CD14-positive monocyte (primary cell): ENCODE data around the gene WNT7B. TPM values are rescaled to one million over a fixed set of nuclear protein-coding genes. Genes with fewer than 3 reads are reported as not detected.

Experiments
- DNase-seq, 3 donors: peaks; one replicate each; pipeline ENCODE4 v3.0.0-alpha.2; 2011 to 2022
- H2AFZ ChIP-seq: 2 replicates; pipeline ENCODE4 v1.6.0; 2012; ENCODE audit warnings: mild to moderate bottlenecking, low read depth, low read length, inconsistent platforms; ENCODE audit not compliant: insufficient read depth, poor library complexity, severe bottlenecking
- H3K27ac ChIP-seq, 2 donors: 1 replicate in 1 of 2; 2 replicates in 1 of 2; pipeline ENCODE4 v1.5.1; 2012 to 2013; ENCODE audit warnings: low read length in 2 of 2, control low read depth in 1 of 2, inconsistent platforms in 1 of 2, low read depth in 1 of 2, mild to moderate bottlenecking in 1 of 2
- H3K27me3 ChIP-seq, 2 donors: one replicate each; pipeline versions ENCODE4 v1.6.0 to v1.6.1; 2011 to 2013; ENCODE audit warnings: low read length in 2 of 2; ENCODE audit not compliant: control insufficient read depth in 2 of 2, insufficient read depth in 2 of 2
- H3K36me3 ChIP-seq, 2 donors: replicated peaks in 1 of 2; 1 replicate in 1 of 2; 2 replicates in 1 of 2; pipeline versions ENCODE4 v1.5.1 to v1.6.1; 2012 to 2013; ENCODE audit warnings: low read length in 2 of 2, control low read depth in 1 of 2, inconsistent platforms in 1 of 2, mild to moderate bottlenecking in 1 of 2; ENCODE audit not compliant: insufficient read depth in 2 of 2, control insufficient read depth in 1 of 2
- H3K4me1 ChIP-seq, 2 donors: 1 replicate in 1 of 2; 2 replicates in 1 of 2; pipeline versions ENCODE4 v1.5.1 to v1.6.1; 2012 to 2013; ENCODE audit warnings: low read length in 2 of 2, control low read depth in 1 of 2, inconsistent platforms in 1 of 2, mild to moderate bottlenecking in 1 of 2, moderate library complexity in 1 of 2; ENCODE audit not compliant: insufficient read depth in 2 of 2, control insufficient read depth in 1 of 2
- H3K4me2 ChIP-seq: replicated peaks from 2 replicates; pipeline ENCODE3; 2012; ENCODE audit warnings: low read length, moderate library complexity, mild to moderate bottlenecking; ENCODE audit not compliant: poor library complexity, severe bottlenecking; ENCODE audit errors: extremely low read depth
- H3K4me3 ChIP-seq, 3 experiments: fragments of 200-600 bp in 1 of 3; sonication (generic) in 1 of 3; replicated peaks in 1 of 3; 1 replicate in 2 of 3; 2 replicates in 1 of 3; pipeline ENCODE4 v1.5.1; 2011 to 2013; ENCODE audit warnings: low read length in 3 of 3, mild to moderate bottlenecking in 3 of 3, control low read depth in 2 of 3, low read depth in 2 of 3, inconsistent platforms in 1 of 3, moderate library complexity in 1 of 3
- H3K79me2 ChIP-seq: 2 replicates; pipeline ENCODE4 v1.6.0; 2012; ENCODE audit warnings: mild to moderate bottlenecking, control low read depth, inconsistent platforms, low read length, moderate library complexity; ENCODE audit not compliant: insufficient read depth
- H3K9ac ChIP-seq: 2 replicates; pipeline ENCODE4 v1.6.0; 2017; ENCODE audit warnings: low read length, mild to moderate bottlenecking; ENCODE audit not compliant: insufficient read depth, poor library complexity, severe bottlenecking
- H3K9me3 ChIP-seq, 2 donors: replicated peaks in 1 of 2; 1 replicate in 1 of 2; 2 replicates in 1 of 2; pipeline versions ENCODE4 v1.5.1 to v1.6.1; 2012 to 2013; ENCODE audit warnings: low read length in 2 of 2, control low read depth in 1 of 2; ENCODE audit not compliant: control insufficient read depth in 1 of 2, insufficient read depth in 1 of 2
- H4K20me1 ChIP-seq: 2 replicates; pipeline ENCODE4 v1.6.0; 2012; ENCODE audit warnings: mild to moderate bottlenecking, low read length, control low read depth, moderate library complexity; ENCODE audit not compliant: insufficient read depth
- H3K27ac Mint-ChIP-seq, 7 donors: one replicate each; pipeline ENCODE4 v1.8.0; 2020; ENCODE audit warnings: mild to moderate bottlenecking in 7 of 7, mixed read lengths in 7 of 7, moderate library complexity in 6 of 7, inconsistent platforms in 2 of 7
- H3K27me3 Mint-ChIP-seq, 3 donors: one replicate each; pipeline ENCODE4 v1.8.0; 2021 to 2022; ENCODE audit warnings: low read depth in 3 of 3, mild to moderate bottlenecking in 3 of 3, mixed read lengths in 3 of 3, moderate library complexity in 3 of 3, inconsistent platforms in 1 of 3
- H3K36me3 Mint-ChIP-seq, 2 donors: one replicate each; pipeline ENCODE4 v1.8.0; 2020; ENCODE audit warnings: mixed read lengths in 2 of 2, inconsistent platforms in 1 of 2, mild to moderate bottlenecking in 1 of 2
- H3K4me1 Mint-ChIP-seq: one replicate; pipeline ENCODE4 v1.8.0; 2020; ENCODE audit warnings: mild to moderate bottlenecking, mixed read lengths
- H3K4me3 Mint-ChIP-seq, 2 donors: one replicate each; pipeline ENCODE4 v1.8.0; 2020; ENCODE audit warnings: mild to moderate bottlenecking in 2 of 2, mixed read lengths in 2 of 2, moderate library complexity in 1 of 2
- H3K9me3 Mint-ChIP-seq, 7 donors: one replicate each; pipeline ENCODE4 v1.8.0; 2020 to 2022; ENCODE audit warnings: mixed read lengths in 7 of 7, mild to moderate bottlenecking in 6 of 7, moderate library complexity in 6 of 7, inconsistent platforms in 2 of 7
- WGBS: methylation state at CpG from one replicate; pipeline ENCODE4 v1.1.5; 2013; ENCODE audit warnings: missing lambda C conversion rate; ENCODE audit not compliant: insufficient coverage; 5-methylcytosine and 5-hydroxymethylcytosine counted together
- intact Hi-C, 2 donors: fragments of 100-400 bp; cut with micrococcal nuclease; formaldehyde crosslinking; loops; one replicate each; pipeline versions ENCODE4 v1.15.0 to v1.15.1; 2023
- polyA plus RNA-seq, 3 donors: library from polyadenylated mRNA; depleted of rRNA in 1 of 3; unstranded in 2 of 3; stranded (reverse) in 1 of 3; fragments of 300-500 nt in 2 of 3; fragments of >200 nt in 1 of 3; fragmentation: Illumina TruSeq in 2 of 3; gene quantifications; 1 replicate in 2 of 3; 2 replicates in 1 of 3; pipeline ENCODE4 v1.2.3, GENCODE V29; 2012 to 2021
- TF ChIP-seq, protein P1 (sequence below): fragments of 200-600 bp; IDR thresholded peaks from one replicate; pipeline ENCODE4 v1.8.0; 2022; ENCODE audit warnings: antibody characterized with exemption, mild to moderate bottlenecking

Gene WNT7B
- polyA plus RNA-seq, 3 donors, result not detected

DNA sequence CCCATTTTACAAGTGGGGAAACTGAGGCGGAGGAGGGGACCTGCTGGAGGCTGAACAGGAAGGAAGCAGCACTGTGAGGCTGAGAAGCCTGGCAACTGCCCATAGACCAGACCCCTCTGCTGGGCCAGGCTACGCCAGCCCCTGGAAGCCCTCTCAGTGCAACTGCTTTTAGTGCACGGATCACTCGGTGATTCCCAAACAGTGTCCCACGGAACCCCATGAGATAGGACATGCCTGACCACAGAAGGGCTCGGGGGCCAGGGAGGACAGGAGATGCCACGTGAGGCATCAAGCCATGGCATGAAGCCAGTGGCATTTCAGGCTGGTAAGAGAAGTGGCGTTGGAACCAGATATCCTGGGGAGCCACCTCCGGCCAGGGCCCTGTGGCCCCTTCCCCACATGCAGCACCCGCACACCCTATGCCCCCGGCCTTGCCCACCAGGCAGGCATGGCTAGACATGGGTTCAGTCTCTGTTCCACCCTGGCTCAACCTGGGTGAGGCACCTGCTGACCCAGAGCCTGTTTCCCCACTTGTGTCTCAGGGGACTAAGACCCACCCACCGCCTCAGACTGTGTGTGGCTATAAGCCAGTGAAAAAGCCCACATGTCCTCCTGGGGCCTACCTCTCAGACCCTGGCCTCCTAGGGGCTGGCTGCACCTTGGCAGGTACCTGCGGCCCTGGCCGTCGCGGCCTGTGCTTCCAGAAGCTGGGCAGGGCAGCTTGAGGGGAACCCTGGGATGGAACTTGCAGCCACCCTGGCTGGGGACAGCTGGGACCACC lies 84.1 kb downstream of the WNT7B start:
- Mint-ChIP-seq H3K4me1 (peaks cover 3% of the 10 kb centered on the region), H3K4me3 (no peak overlapping the region), H3K36me3 (no peaks in the 10 kb centered on the region), H3K9me3 (peaks cover 0 to 8% (median 0%) of the 10 kb centered on the region in 7 donors), H3K27ac (no peak overlapping the region), H3K27me3 (peaks cover 19 to 49% (median 33%) of the 10 kb centered on the region in 3 donors)
- H2AFZ ChIP-seq, result no peak overlapping the region
- H4K20me1 ChIP-seq, result no peaks in the 10 kb centered on the region
- TF ChIP-seq, protein P1, sequence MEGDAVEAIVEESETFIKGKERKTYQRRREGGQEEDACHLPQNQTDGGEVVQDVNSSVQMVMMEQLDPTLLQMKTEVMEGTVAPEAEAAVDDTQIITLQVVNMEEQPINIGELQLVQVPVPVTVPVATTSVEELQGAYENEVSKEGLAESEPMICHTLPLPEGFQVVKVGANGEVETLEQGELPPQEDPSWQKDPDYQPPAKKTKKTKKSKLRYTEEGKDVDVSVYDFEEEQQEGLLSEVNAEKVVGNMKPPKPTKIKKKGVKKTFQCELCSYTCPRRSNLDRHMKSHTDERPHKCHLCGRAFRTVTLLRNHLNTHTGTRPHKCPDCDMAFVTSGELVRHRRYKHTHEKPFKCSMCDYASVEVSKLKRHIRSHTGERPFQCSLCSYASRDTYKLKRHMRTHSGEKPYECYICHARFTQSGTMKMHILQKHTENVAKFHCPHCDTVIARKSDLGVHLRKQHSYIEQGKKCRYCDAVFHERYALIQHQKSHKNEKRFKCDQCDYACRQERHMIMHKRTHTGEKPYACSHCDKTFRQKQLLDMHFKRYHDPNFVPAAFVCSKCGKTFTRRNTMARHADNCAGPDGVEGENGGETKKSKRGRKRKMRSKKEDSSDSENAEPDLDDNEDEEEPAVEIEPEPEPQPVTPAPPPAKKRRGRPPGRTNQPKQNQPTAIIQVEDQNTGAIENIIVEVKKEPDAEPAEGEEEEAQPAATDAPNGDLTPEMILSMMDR, result no peak
- H3K4me3 ChIP-seq, result no peak overlapping the region
- no peak overlapping the region for H3K27ac ChIP-seq
- H3K36me3 ChIP-seq, result no peaks in the 10 kb centered on the region
- peaks cover 0 to 37% of the 10 kb centered on the region in 2 donors for H3K27me3 ChIP-seq
- H3K4me1 ChIP-seq, result no peaks in the 10 kb centered on the region
- no peak overlapping the region for H3K9ac ChIP-seq
- H3K9me3 ChIP-seq, result no peaks in the 10 kb centered on the region
- intact Hi-C loops, result no loop called here
- H3K79me2 ChIP-seq, result no peaks in the 10 kb centered on the region
- H3K4me2 ChIP-seq, result no peak overlapping the region
- no peak for DNase-seq
- WGBS, result 67% methylated on average over 16 of the region's 16 CpGs

DNA sequence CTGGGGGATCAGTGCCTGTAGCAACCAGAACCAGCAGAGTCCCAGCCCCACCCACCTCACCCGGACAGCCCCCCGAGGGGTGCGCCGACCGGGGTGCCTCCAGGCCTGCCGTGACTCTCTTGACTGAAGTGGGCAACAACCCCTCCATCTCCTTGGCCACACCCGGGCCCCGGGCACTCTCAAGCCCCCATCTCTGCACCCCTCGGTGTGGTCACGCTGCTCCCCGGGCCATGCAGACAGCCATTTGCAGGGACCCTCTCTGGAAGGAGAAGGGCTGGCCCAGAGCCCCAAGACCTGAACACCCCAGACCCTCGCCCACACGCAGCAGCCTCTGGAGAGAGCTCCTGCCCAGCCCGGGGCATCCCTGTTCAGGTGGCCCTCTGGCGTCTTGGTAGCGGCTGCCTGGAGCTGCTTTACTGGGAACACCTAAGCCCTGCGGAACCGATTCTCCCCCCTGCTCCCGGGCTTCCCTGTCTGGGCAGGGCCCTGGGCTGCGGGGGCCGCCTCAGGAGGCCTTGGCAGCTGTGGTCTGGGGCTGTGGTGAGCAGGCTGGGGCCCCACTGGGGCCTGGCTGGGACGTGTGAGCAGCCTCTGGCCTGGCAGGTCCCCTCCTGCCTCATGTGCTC lies 84.9 kb downstream of the WNT7B start:
- Histone ChIP-seq H3K36me3 (no peaks in the 10 kb centered on the region), H3K79me2 (no peaks in the 10 kb centered on the region), H3K9me3 (no peaks in the 10 kb centered on the region), H3K9ac (no peak overlapping the region), H3K27ac (no peak overlapping the region), H4K20me1 (no peaks in the 10 kb centered on the region), H3K27me3 (peaks cover 0 to 37% of the 10 kb centered on the region in 2 donors), H3K4me2 (no peak overlapping the region), H3K4me3 (no peak overlapping the region), H3K4me1 (no peaks in the 10 kb centered on the region), H2AFZ (no peak overlapping the region)
- H3K27ac Mint-ChIP-seq, result no peak overlapping the region
- H3K27me3 Mint-ChIP-seq, result peaks cover 19 to 45% (median 33%) of the 10 kb centered on the region in 3 donors
- TF ChIP-seq, protein P1, result no peak
- no peaks in the 10 kb centered on the region for H3K36me3 Mint-ChIP-seq
- WGBS, result 45% methylated on average over 15 of the region's 22 CpGs
- intact Hi-C loops, result no loop called here
- peaks cover 0 to 8% (median 0%) of the 10 kb centered on the region in 7 donors for H3K9me3 Mint-ChIP-seq
- no peak for DNase-seq
- H3K4me3 Mint-ChIP-seq, result peak overlapping the region in 1 of 2 donors; percentile 67
- H3K4me1 Mint-ChIP-seq, result peaks cover 3% of the 10 kb centered on the region
